ENCODE measurements around the gene LATS2. TPM values are rescaled to one million over a fixed set of nuclear protein-coding genes. Genes with fewer than 3 reads are reported as not detected.

LATS2 gene
- total RNA-seq, 4 donors from 2014 or later, result 33.0 to 69.6 (median 37.5) TPM

- H3K36me3 ChIP-seq, result peaks cover 26 to 30% of the 10 kb centered on the region in 2 donors
- TF ChIP-seq CTCF (IDR thresholded peaks at IDR 0.05) (no peak), POLR2A (IDR thresholded peaks at IDR 0.05) (no peak)
- DNase-seq, result no peak
- H3K4me1 ChIP-seq, result peaks cover 0 to 4% of the 10 kb centered on the region in 2 donors
- no peaks in the 10 kb centered on the region for H3K27me3 ChIP-seq
- 88 to 90% methylated on average over 9 of the region's 9 CpGs for WGBS, 2 donors
- H3K9me3 ChIP-seq, result no peaks in the 10 kb centered on the region
- no peak overlapping the region for H3K4me3 ChIP-seq (replicated peaks in 1 of 3)
- intact Hi-C loops (cut with DNase I), result no loop called here
- no peak overlapping the region for H3K27ac ChIP-seq
These were observed 71.6 kb downstream of the LATS2 start for GRCh38 chr13:20989656-20990321.

GRCh38 chr13:20988909-20989655 is 72.3 kb downstream of the LATS2 start:
- intact Hi-C loops (cut with DNase I), result no loop called here
- DNase-seq, result no peak
- Histone ChIP-seq H3K4me1 (peaks cover 0 to 4% of the 10 kb centered on the region in 2 donors), H3K9me3 (no peaks in the 10 kb centered on the region), H3K36me3 (peaks cover 26 to 30% of the 10 kb centered on the region in 2 donors), H3K27ac (no peak overlapping the region), H3K27me3 (no peaks in the 10 kb centered on the region), H3K4me3 (replicated peaks in 1 of 3) (no peak overlapping the region)
- 92 to 95% methylated on average over 23 to 28 of the region's 44 CpGs for WGBS, 2 donors
- TF ChIP-seq POLR2A (IDR thresholded peaks at IDR 0.05), result no peak
- no peak for TF ChIP-seq CTCF (IDR thresholded peaks at IDR 0.05)

- peaks cover 28 to 33% of the 10 kb centered on the region in 2 donors for H3K36me3 ChIP-seq
- TF ChIP-seq CTCF (IDR thresholded peaks at IDR 0.05) (no peak), POLR2A (IDR thresholded peaks at IDR 0.05) (no peak)
- no peaks in the 10 kb centered on the region for H3K27me3 ChIP-seq
- no peaks in the 10 kb centered on the region for H3K9me3 ChIP-seq
- intact Hi-C loops (cut with DNase I), result no loop called here
- H3K4me3 ChIP-seq (replicated peaks in 1 of 3), result no peak overlapping the region
- no peak for DNase-seq
- 96 to 97% methylated on average over 61 to 67 of the region's 87 CpGs for WGBS, 2 donors
- peaks cover 0 to 1% of the 10 kb centered on the region in 2 donors for H3K4me1 ChIP-seq
- H3K27ac ChIP-seq, result no peak overlapping the region
These were observed 73.1 kb downstream of the LATS2 start for GRCh38 chr13:20988033-20988908.

GRCh38 chr13:20987599-20987998 is 73.8 kb downstream of the LATS2 start:
- Histone ChIP-seq H3K36me3 (peaks cover 32 to 37% of the 10 kb centered on the region in 2 donors), H3K4me3 (replicated peaks in 1 of 3) (no peak overlapping the region), H3K27ac (no peak overlapping the region), H3K27me3 (no peaks in the 10 kb centered on the region), H3K4me1 (no peaks in the 10 kb centered on the region), H3K9me3 (no peaks in the 10 kb centered on the region)
- TF ChIP-seq POLR2A (IDR thresholded peaks at IDR 0.05), result no peak
- no peak for TF ChIP-seq CTCF (IDR thresholded peaks at IDR 0.05)
- 92 to 95% methylated on average over 11 of the region's 11 CpGs for WGBS, 2 donors
- no peak for DNase-seq
- intact Hi-C loops (cut with DNase I), result no loop called here

Data from thyroid gland (tissue), 4 donors.